ENCODE results near the gene ZMYND8.

DNA sequence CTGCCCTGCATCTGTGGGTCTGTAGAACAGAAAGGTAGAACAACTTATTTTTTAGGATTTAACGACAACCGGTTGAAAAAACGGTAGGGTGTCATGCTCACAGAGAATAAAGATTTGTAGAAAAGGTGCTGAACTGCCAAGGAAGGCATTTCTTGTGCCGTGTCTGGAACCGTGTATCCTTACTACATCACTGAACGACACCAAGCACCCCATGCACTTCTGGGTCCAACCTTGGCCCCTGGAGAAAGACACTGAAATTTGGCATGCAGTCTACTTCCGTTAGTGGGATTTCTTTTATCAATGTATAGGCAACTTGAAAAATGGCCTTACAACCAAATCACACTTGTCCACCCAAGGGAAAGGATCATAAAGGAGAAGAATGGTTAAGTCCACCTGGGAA lies 145.5 kb downstream of the ZMYND8 start:
- TF ChIP-seq, protein P1, sequence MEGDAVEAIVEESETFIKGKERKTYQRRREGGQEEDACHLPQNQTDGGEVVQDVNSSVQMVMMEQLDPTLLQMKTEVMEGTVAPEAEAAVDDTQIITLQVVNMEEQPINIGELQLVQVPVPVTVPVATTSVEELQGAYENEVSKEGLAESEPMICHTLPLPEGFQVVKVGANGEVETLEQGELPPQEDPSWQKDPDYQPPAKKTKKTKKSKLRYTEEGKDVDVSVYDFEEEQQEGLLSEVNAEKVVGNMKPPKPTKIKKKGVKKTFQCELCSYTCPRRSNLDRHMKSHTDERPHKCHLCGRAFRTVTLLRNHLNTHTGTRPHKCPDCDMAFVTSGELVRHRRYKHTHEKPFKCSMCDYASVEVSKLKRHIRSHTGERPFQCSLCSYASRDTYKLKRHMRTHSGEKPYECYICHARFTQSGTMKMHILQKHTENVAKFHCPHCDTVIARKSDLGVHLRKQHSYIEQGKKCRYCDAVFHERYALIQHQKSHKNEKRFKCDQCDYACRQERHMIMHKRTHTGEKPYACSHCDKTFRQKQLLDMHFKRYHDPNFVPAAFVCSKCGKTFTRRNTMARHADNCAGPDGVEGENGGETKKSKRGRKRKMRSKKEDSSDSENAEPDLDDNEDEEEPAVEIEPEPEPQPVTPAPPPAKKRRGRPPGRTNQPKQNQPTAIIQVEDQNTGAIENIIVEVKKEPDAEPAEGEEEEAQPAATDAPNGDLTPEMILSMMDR (IDR thresholded peaks at IDR 0.05), result no peak
- TF ChIP-seq POLR2AphosphoS5 (IDR thresholded peaks at IDR 0.05) (no peak), POLR2A (IDR thresholded peaks at IDR 0.05; ENCODE audit: low read depth) (no peak), EP300 (IDR thresholded peaks at IDR 0.05) (no peak)
